A549 (cell line): ENCODE data around the gene TTC1. TPM values are rescaled to one million over a fixed set of nuclear protein-coding genes. Genes with fewer than 3 reads are reported as not detected.

Experiments
- ATAC-seq, 2 experiments: fragments of 200-7000 bp in 1 of 2; fragments of >200 bp in 1 of 2; cut with Nextera tagmentation in 1 of 2; cut with Tn5 transposase in 1 of 2; 3 replicates each; pipeline versions ENCODE4 v1.8.0 to v1.9.1; 2018 to 2020; ENCODE audit warnings: mild to moderate bottlenecking in 1 of 2, moderate library complexity in 1 of 2
- CTCF ChIA-PET: fragments of 300-600 bp; sonication (Branson Sonifier 250); formaldehyde crosslinking; extraction: SDS; loops from one replicate; lab custom pipeline; 2021; ENCODE audit warnings: antibody characterized with exemption, inconsistent platforms; lab: Yijun Ruan, JAX
- POLR2A ChIA-PET: fragments of 350-600 bp; formaldehyde crosslinking; extraction: SDS; loops from one replicate; lab custom pipeline; 2021; ENCODE audit warnings: antibody characterized with exemption, inconsistent platforms; lab: Yijun Ruan, JAX
- DNase-seq, 2 experiments: peaks; one replicate each; pipeline versions ENCODE4 v3.0.0 to v3.0.0-alpha.2; 2011 to 2016; ENCODE audit warnings: low read depth in 1 of 2, low spot score in 1 of 2
- FAIRE-seq: peaks from 2 replicates; lab custom pipeline; 2011; peaks lifted over from hg19 to GRCh38; lab: Jason Lieb, UNC
- H3K27ac ChIP-seq, 2 experiments: fragments of >200 bp; sonication (Bioruptor Twin); formaldehyde crosslinking; 3 replicates each; pipeline ENCODE4 v1.5.1; 2016 to 2017
- H3K4me1 ChIP-seq: fragments of >200 bp; sonication (Bioruptor Twin); formaldehyde crosslinking; 3 replicates; pipeline ENCODE4 v1.6.1; 2016
- H3K4me2 ChIP-seq: fragments of >200 bp; sonication (Bioruptor Twin); formaldehyde crosslinking; 3 replicates; pipeline ENCODE4 v1.6.1; 2016
- H3K4me3 ChIP-seq: fragments of >200 bp; sonication (Bioruptor Twin); formaldehyde crosslinking; 3 replicates; pipeline ENCODE4 v1.5.1; 2016
- H3K9me3 ChIP-seq: fragments of >200 bp; sonication (Bioruptor Twin); formaldehyde crosslinking; 3 replicates; pipeline ENCODE4 v1.6.1; 2016
- ATOH8 ChIP-seq: fragments of 250-450 bp; sonication (Bioruptor Pico); IDR thresholded peaks from 2 replicates; pipeline ENCODE4 v1.5.0; 2020; ENCODE audit warnings: low read depth, mild to moderate bottlenecking, moderate library complexity
- CBX2 ChIP-seq: fragments of 200-600 bp; sonication (generic); IDR thresholded peaks from 2 replicates; pipeline ENCODE4 v1.6.1; 2016; ENCODE audit warnings: low read depth, mild to moderate bottlenecking, borderline replicate concordance
- CBX8 ChIP-seq: fragments of 200-600 bp; sonication (generic); IDR thresholded peaks from 2 replicates; pipeline ENCODE4 v1.6.1; 2016
- CHD4 ChIP-seq: fragments of 200-600 bp; sonication (generic); IDR thresholded peaks from 2 replicates; pipeline ENCODE4 v1.6.1; 2016; ENCODE audit warnings: antibody characterized with exemption, mild to moderate bottlenecking, borderline replicate concordance
- EHF ChIP-seq: fragments of 250-450 bp; sonication (Bioruptor Pico); IDR thresholded peaks from 2 replicates; pipeline ENCODE4 v1.5.0; 2020; ENCODE audit warnings: mild to moderate bottlenecking
- ELK1 ChIP-seq: fragments of 150-350 bp; IDR thresholded peaks from 2 replicates; pipeline ENCODE4 v1.6.1; 2014; ENCODE audit warnings: low read depth, mild to moderate bottlenecking, low read length
- EP300 ChIP-seq, 2 experiments: fragments of >200 bp; sonication (Bioruptor Twin); formaldehyde crosslinking; IDR thresholded peaks; 2 replicates in 1 of 2; 3 replicates in 1 of 2; pipeline ENCODE4 v1.6.1; 2016 to 2017
- FOSB ChIP-seq: fragments of 250-450 bp; sonication (Bioruptor Pico); IDR thresholded peaks from 2 replicates; pipeline ENCODE4 v1.5.0; 2020; ENCODE audit warnings: mild to moderate bottlenecking, moderate library complexity
- FOXS1 ChIP-seq: fragments of 250-450 bp; sonication (Bioruptor Pico); IDR thresholded peaks from 2 replicates; pipeline ENCODE4 v1.5.0; 2020; ENCODE audit warnings: mild to moderate bottlenecking, moderate library complexity
- GATA3 ChIP-seq: IDR thresholded peaks from 2 replicates; pipeline ENCODE4 v1.6.1; 2012; ENCODE audit warnings: borderline replicate concordance
- HES2 ChIP-seq: fragments of >200 bp; sonication (Bioruptor Twin); formaldehyde crosslinking; IDR thresholded peaks from 2 replicates; pipeline ENCODE4 v1.6.1; 2016
- HMGXB4 ChIP-seq: fragments of 250-450 bp; sonication (Bioruptor Pico); IDR thresholded peaks from 2 replicates; pipeline ENCODE4 v1.5.0; 2021; ENCODE audit warnings: mild to moderate bottlenecking, moderate library complexity, borderline replicate concordance
- HOXA7 ChIP-seq: fragments of 250-450 bp; sonication (Bioruptor Pico); IDR thresholded peaks from 2 replicates; pipeline ENCODE4 v1.5.0; 2020; ENCODE audit warnings: mild to moderate bottlenecking, moderate library complexity
- HOXB13 ChIP-seq: fragments of 250-450 bp; sonication (Bioruptor Pico); IDR thresholded peaks from 2 replicates; pipeline ENCODE4 v1.5.0; 2020; ENCODE audit warnings: low read depth, mild to moderate bottlenecking, moderate library complexity
- JUN ChIP-seq, 2 experiments: fragments of >200 bp; sonication (Bioruptor Twin); formaldehyde crosslinking; IDR thresholded peaks; 2 replicates in 1 of 2; 3 replicates in 1 of 2; pipeline ENCODE4 v1.6.1; 2016 to 2017
- JUNB ChIP-seq: fragments of >200 bp; sonication (Bioruptor Twin); formaldehyde crosslinking; IDR thresholded peaks from 2 replicates; pipeline ENCODE4 v1.6.1; 2016
- KDM5A ChIP-seq: fragments of 200-600 bp; sonication (generic); IDR thresholded peaks from 2 replicates; pipeline ENCODE4 v1.6.1; 2016; ENCODE audit warnings: antibody characterized with exemption, mild to moderate bottlenecking
- MYC ChIP-seq: IDR thresholded peaks from 2 replicates; pipeline ENCODE4 v1.6.1; 2012; ENCODE audit warnings: mild to moderate bottlenecking, inconsistent platforms, low read length, improper control_type of control experiment, borderline replicate concordance
- PBX3 ChIP-seq: IDR thresholded peaks from 2 replicates; pipeline ENCODE4 v1.6.1; 2012
- RARB ChIP-seq: fragments of 250-450 bp; sonication (Bioruptor Pico); IDR thresholded peaks from 2 replicates; pipeline ENCODE4 v1.8.0; 2021; ENCODE audit warnings: mild to moderate bottlenecking, moderate library complexity
- RCOR1 ChIP-seq: fragments of 150-350 bp; IDR thresholded peaks from 2 replicates; pipeline ENCODE4 v1.6.1; 2014; ENCODE audit warnings: antibody characterized with exemption, low read length, low read depth
- SMC3 ChIP-seq: fragments of >200 bp; sonication (Bioruptor Twin); formaldehyde crosslinking; IDR thresholded peaks from 3 replicates; pipeline ENCODE4 v1.6.1; 2018; ENCODE audit warnings: inconsistent platforms
- SREBF2 ChIP-seq: fragments of 450-650 bp; IDR thresholded peaks from 2 replicates; pipeline ENCODE4 v1.6.1; 2014; ENCODE audit warnings: mild to moderate bottlenecking, moderate library complexity
- TP53 ChIP-seq: fragments of 250-450 bp; sonication (Bioruptor Pico); IDR thresholded peaks from 2 replicates; pipeline ENCODE4 v1.5.0; 2021; ENCODE audit warnings: mild to moderate bottlenecking, moderate library complexity
- ZC3H11A ChIP-seq: fragments of 450-650 bp; IDR thresholded peaks from 2 replicates; pipeline ENCODE4 v1.6.1; 2014; ENCODE audit warnings: antibody characterized with exemption, mild to moderate bottlenecking
- ZFP36 ChIP-seq: fragments of 450-650 bp; IDR thresholded peaks from 2 replicates; pipeline ENCODE4 v1.6.1; 2014; ENCODE audit warnings: borderline replicate concordance; ENCODE audit not compliant: partially characterized antibody
- ZNF302 ChIP-seq: fragments of 250-450 bp; sonication (Bioruptor Pico); IDR thresholded peaks from 2 replicates; pipeline ENCODE4 v1.9.0; 2021; ENCODE audit warnings: inconsistent platforms, mild to moderate bottlenecking, moderate library complexity
- WGBS: methylation state at CpG from one replicate; pipeline ENCODE4 v1.1.6; 2017; ENCODE audit errors: missing lambda C conversion rate; 5-methylcytosine and 5-hydroxymethylcytosine counted together
- polyA plus RNA-seq, 4 experiments: library from polyadenylated mRNA; depleted of rRNA in 3 of 4; stranded (reverse); fragments of >200 nt; fragmentation: RNase III in 1 of 4; extraction: RNeasy Plus Mini Kit Qiagen cat#74134 plus additional on column Dnase treatment in 1 of 4; gene quantifications; 2 replicates in 3 of 4; 3 replicates in 1 of 4; pipeline ENCODE4 v1.2.3, GENCODE V29; 2011 to 2017

TTC1 gene
- polyA plus RNA-seq, 2 of the 4 experiments (the other 2 are of a cell fraction): 64.9 to 79.7 TPM

GRCh38 chr5:160033546-160034252, 24.8 kb downstream of the TTC1 start (continued):
- TF ChIP-seq ZFP36 (no peak), SREBF2 (no peak)

- FAIRE-seq (no peak), DNase-seq (no peak)
- Histone ChIP-seq H3K4me3 (no peak overlapping the region), H3K9me3 (no peaks in the 10 kb centered on the region)
- POLR2A ChIA-PET: no interaction called here
- no peak for TF ChIP-seq ZC3H11A
- TF ChIP-seq FOXS1 (CRISPR knock-in tag): no peak
- TF ChIP-seq ATOH8 (CRISPR knock-in tag): no peak
- TF ChIP-seq CBX2: no peak
- no peak for TF ChIP-seq CHD4
- no peak for TF ChIP-seq ZNF302 (CRISPR knock-in tag)
- no peak for TF ChIP-seq KDM5A
- no peak for TF ChIP-seq HMGXB4 (CRISPR knock-in tag)
- TF ChIP-seq TP53: no peak
- TF ChIP-seq JUNB: no peak
- no peak for TF ChIP-seq EHF (CRISPR knock-in tag)
- no peak for TF ChIP-seq JUN (IDR thresholded peaks at IDR 0.05)
- no peak for TF ChIP-seq EP300 (IDR thresholded peaks at IDR 0.05)
- TF ChIP-seq, all 56 proteins: peak for 0
- 96% methylated on average over 1 of the region's 1 CpG for WGBS
- H3K4me1 ChIP-seq: peaks cover 6% of the 10 kb centered on the region; the same call in 1 of the 3 replicates
- H3K27ac ChIP-seq: no peak overlapping the region
- H3K4me2 ChIP-seq: no peak overlapping the region
- ATAC-seq: no peak
- CTCF ChIA-PET: interaction anchor here (1.5 kb wide), 1 partner anchor 15 kb away, joined by 7 read pairs; no protein-coding TSS in a partner anchor
These were observed 27.3 kb downstream of the TTC1 start for GRCh38 chr5:160036243-160036642.

GRCh38 chr5:160036884-160037283, 27.9 kb downstream of the TTC1 start:
- Histone ChIP-seq H3K4me2 (no peak overlapping the region), H3K4me1 (peaks cover 6% of the 10 kb centered on the region; the same call in 1 of the 3 replicates), H3K4me3 (no peak overlapping the region), H3K9me3 (no peaks in the 10 kb centered on the region), H3K27ac (no peak overlapping the region)
- CTCF ChIA-PET: interaction anchor here (0.6 to 1.5 kb wide), 2 partner anchors 15 to 128 kb away, joined by 3 to 7 read pairs; no protein-coding TSS in a partner anchor
- FAIRE-seq: no peak
- ATAC-seq: no peak
- no peak for DNase-seq
- TF ChIP-seq FOSB (no peak), PBX3 (no peak), HES2 (no peak), RARB (CRISPR knock-in tag) (no peak), RCOR1 (no peak), ELK1 (no peak), EP300 (IDR thresholded peaks at IDR 0.05) (no peak), GATA3 (no peak), MYC (no peak), CBX8 (no peak), ZNF302 (CRISPR knock-in tag) (no peak), JUN (IDR thresholded peaks at IDR 0.05) (no peak), SMC3 (no peak), HOXB13 (CRISPR knock-in tag) (no peak), SREBF2 (no peak), HOXA7 (CRISPR knock-in tag) (no peak)
- POLR2A ChIA-PET: no interaction called here
